ENCODE data around the gene WDR88. TPM values are rescaled to one million over a fixed set of nuclear protein-coding genes. Genes with fewer than 3 reads are reported as not detected.

WDR88 gene
- total RNA-seq, 2 donors from 2014 or later: not detected

GRCh38 chr19:33139165-33139564 lies 7.3 kb downstream of the WDR88 start:
- Histone ChIP-seq H3K9me3 (no peaks in the 10 kb centered on the region), H3K4me1 (ENCODE audit: control insufficient read depth in 1 of 2, low read depth in 2 of 2) (no peaks in the 10 kb centered on the region), H3K4me3 (no peak overlapping the region), H3K27ac (no peak overlapping the region), H3K27me3 (replicated peaks; ENCODE audit: insufficient read depth) (no peaks in the 10 kb centered on the region), H3K36me3 (no peaks in the 10 kb centered on the region)
- TF ChIP-seq CTCF (IDR thresholded peaks at IDR 0.05): no peak
- no peak for ATAC-seq (ENCODE audit: insufficient number of reproducible peaks, low FRiP score, low read depth)
- DNase-seq (ENCODE audit: low spot score): no peak

DNA sequence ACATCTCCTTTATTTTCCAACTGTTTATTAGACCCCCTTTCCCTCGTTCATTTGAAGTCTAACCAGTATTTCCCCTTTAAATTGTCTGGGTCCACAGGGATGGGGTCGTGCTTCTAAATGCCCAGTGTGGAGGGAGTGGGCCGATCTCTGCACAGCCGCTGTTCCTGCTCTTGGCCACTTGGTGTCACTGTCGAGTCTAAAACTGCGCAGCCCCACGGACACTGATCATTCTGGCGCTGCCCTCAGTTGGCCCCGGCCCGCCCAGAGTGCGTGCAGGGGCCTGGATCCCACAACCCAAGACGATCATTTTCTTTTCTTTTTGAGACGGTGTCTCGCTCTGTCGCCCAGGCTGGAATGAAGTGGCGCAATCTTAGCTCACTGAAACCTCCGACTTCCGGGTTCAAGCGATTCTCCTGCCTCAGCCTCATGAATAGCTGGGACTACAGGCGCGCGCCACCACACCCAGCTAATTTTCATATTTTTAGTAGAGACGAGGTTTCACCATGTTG lies 12.0 kb downstream of the WDR88 start:
- Histone ChIP-seq H3K27ac (no peak overlapping the region), H3K27me3 (replicated peaks; ENCODE audit: insufficient read depth) (no peaks in the 10 kb centered on the region), H3K36me3 (no peaks in the 10 kb centered on the region), H3K4me1 (ENCODE audit: control insufficient read depth in 1 of 2, low read depth in 2 of 2) (no peaks in the 10 kb centered on the region), H3K9me3 (no peaks in the 10 kb centered on the region), H3K4me3 (peak overlapping the region; percentile 41)
- TF ChIP-seq CTCF (IDR thresholded peaks at IDR 0.05): peak; percentile 93
- DNase-seq (ENCODE audit: low spot score) (no peak), ATAC-seq (ENCODE audit: insufficient number of reproducible peaks, low FRiP score, low read depth) (peak; percentile 20)

GRCh38 chr19:33146209-33146608 lies 14.3 kb downstream of the WDR88 start:
- Histone ChIP-seq H3K36me3 (no peaks in the 10 kb centered on the region), H3K27me3 (replicated peaks; ENCODE audit: insufficient read depth) (no peaks in the 10 kb centered on the region), H3K4me3 (no peak overlapping the region), H3K9me3 (no peaks in the 10 kb centered on the region), H3K4me1 (ENCODE audit: control insufficient read depth in 1 of 2, low read depth in 2 of 2) (no peaks in the 10 kb centered on the region), H3K27ac (no peak overlapping the region)
- no peak for TF ChIP-seq CTCF (IDR thresholded peaks at IDR 0.05)
- no peak for ATAC-seq (ENCODE audit: insufficient number of reproducible peaks, low FRiP score, low read depth)
- DNase-seq (ENCODE audit: low spot score): no peak

GRCh38 chr19:33147538-33147937 lies 15.6 kb downstream of the WDR88 start:
- Histone ChIP-seq H3K9me3 (no peaks in the 10 kb centered on the region), H3K27me3 (replicated peaks; ENCODE audit: insufficient read depth) (no peaks in the 10 kb centered on the region), H3K4me3 (no peak overlapping the region), H3K27ac (no peak overlapping the region), H3K36me3 (no peaks in the 10 kb centered on the region), H3K4me1 (ENCODE audit: control insufficient read depth in 1 of 2, low read depth in 2 of 2) (no peaks in the 10 kb centered on the region)
- TF ChIP-seq CTCF (IDR thresholded peaks at IDR 0.05): no peak
- no peak for ATAC-seq (ENCODE audit: insufficient number of reproducible peaks, low FRiP score, low read depth)
- no peak for DNase-seq (ENCODE audit: low spot score)

DNA sequence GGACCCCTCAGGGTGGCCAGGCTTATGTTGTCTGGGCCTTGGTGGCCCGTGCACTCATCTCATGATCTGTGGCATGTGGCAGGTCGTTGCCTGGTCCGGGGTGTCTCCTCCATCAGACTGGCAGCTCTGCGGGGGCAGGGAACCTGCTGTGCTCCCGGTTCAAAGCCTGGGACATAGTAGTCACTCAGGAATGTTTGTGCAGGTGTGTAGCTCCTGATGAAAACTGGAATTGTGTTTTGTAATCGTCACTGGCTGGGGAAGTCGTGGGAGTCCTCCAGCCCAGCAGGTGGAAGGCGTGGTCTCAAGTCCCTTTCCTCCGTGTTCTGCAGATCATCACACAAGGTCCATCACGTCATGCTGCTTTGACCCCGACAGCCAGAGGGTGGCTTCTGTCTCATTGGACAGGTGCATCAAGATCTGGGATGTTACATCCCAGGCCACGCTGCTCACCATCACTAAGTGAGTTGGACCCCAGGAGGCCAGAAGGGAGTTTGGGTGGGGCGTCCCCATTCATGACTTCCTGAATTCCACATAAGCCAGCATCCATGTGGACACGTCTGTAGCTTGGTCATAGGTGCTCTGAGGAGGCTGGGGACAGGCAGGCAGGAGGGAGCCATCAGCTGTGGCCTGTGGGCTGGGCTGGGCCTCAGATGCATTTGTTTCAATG lies 19.1 kb downstream of the WDR88 start:
- no peaks in the 10 kb centered on the region for H3K27me3 ChIP-seq (replicated peaks; ENCODE audit: insufficient read depth)
- ATAC-seq (ENCODE audit: insufficient number of reproducible peaks, low FRiP score, low read depth): no peak
- H3K36me3 ChIP-seq: no peaks in the 10 kb centered on the region
- TF ChIP-seq CTCF (IDR thresholded peaks at IDR 0.05): no peak
- H3K4me1 ChIP-seq (ENCODE audit: control insufficient read depth in 1 of 2, low read depth in 2 of 2): no peaks in the 10 kb centered on the region
- no peak overlapping the region for H3K27ac ChIP-seq
- no peak for DNase-seq (ENCODE audit: low spot score)
- no peak overlapping the region for H3K4me3 ChIP-seq
- H3K9me3 ChIP-seq: no peaks in the 10 kb centered on the region
